Measurements from ENCODE around the gene IQCK. TPM values are rescaled to one million over a fixed set of nuclear protein-coding genes. Genes with fewer than 3 reads are reported as not detected.

IQCK gene
- total and polyA plus RNA-seq, 11 donors = 5.6 to 17.4 (median 9.0) TPM

DNA sequence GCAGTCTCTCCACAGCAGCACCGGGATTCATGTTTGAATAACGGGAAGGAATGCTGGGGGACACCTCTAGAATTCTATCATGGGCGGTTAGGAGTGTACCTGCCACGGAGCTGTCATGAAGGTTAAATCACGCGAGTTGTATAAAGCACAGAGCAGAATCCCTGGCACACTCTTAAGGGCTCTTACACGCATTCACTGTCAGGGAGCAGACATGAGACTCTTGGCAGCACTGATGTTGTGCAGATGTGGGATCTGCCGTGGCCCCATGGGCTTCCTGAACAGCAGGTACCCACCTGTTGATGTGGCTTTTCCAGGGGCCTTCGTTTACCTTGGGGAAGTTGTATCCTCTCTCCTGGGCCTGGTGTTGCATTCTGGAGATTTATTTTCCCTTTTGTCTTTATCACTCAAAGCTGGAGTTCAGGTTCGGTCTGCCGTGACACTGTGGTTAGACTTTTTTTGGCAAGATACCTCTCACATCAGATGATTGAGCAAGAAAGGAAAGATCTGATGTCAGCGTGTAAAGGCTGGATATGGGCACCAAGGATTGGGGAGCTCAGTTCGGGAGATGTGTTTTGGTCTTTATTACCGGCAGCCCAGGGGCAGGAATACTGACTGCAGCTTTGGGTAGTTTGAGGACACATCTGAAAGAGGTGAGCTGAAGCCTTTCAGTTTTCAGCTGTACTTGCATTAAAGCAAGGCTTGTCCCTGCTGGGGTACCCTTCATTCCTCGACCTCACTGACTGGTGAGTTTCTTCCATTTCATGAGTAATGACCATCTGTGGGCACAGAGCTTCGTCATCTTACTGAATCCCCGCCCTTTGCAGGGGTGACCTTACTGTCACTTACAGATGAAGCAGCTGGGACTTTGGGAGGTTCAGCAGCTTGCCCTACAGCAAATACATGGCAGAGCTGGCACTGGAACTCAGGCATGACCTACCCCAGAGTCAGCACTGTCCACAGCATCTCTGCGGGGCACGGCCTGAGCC lies 19.3 kb upstream of the IQCK start:
- no peak for TF ChIP-seq POLR2A (IDR thresholded peaks at IDR 0.05)
- TF ChIP-seq, protein P1, sequence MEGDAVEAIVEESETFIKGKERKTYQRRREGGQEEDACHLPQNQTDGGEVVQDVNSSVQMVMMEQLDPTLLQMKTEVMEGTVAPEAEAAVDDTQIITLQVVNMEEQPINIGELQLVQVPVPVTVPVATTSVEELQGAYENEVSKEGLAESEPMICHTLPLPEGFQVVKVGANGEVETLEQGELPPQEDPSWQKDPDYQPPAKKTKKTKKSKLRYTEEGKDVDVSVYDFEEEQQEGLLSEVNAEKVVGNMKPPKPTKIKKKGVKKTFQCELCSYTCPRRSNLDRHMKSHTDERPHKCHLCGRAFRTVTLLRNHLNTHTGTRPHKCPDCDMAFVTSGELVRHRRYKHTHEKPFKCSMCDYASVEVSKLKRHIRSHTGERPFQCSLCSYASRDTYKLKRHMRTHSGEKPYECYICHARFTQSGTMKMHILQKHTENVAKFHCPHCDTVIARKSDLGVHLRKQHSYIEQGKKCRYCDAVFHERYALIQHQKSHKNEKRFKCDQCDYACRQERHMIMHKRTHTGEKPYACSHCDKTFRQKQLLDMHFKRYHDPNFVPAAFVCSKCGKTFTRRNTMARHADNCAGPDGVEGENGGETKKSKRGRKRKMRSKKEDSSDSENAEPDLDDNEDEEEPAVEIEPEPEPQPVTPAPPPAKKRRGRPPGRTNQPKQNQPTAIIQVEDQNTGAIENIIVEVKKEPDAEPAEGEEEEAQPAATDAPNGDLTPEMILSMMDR (IDR thresholded peaks at IDR 0.05) = no peak
- Histone ChIP-seq H3K4me1 (peaks cover 18 to 66% (median 44%) of the 10 kb centered on the region in 12 donors), H3K36me3 (peaks cover 0 to 56% (median 37%) of the 10 kb centered on the region in 9 donors), H3K27ac (peak overlapping the region in 10 of 12 donors; percentile 6 to 92 (median 82)), H3K27me3 (no peaks in the 10 kb centered on the region), H3K4me3 (no peak overlapping the region), H3K9me3 (no peaks in the 10 kb centered on the region)
- DNase-seq (no peak), ATAC-seq (peak in 2 of 4 donors; percentile 12 to 27)
- 71 to 81% (median 79%) methylated on average over 18 to 19 of the region's 19 CpGs for WGBS, 4 donors
- intact Hi-C loops (cut with DNase I) = loop anchor here in 5 of 10 donors (5.0 to 10.0 kb wide), 5 partner anchors 54 to 186 kb away; partner anchors contain the start of gene GPRC5B (in 2 of the 5)

DNA sequence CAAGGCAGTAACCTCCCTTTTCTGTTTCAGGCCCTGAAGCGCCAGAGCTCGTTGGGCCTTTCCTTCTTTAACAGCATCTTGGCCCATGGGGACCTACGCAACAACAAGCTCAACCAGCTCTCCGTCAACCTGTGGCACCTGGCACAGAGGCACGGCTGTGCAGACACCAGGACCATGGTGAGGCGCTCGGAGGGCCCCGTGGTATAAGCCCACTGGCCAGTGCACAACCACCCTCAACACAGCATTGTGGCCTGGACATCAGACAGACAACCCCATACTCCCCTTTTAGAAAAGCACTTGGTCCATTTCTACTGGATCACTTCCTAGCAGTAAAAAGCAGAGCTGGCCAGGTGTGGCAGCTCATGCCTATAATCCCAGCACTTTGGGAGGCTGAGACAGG lies 18.6 kb upstream of the IQCK start:
- Histone ChIP-seq H3K4me1 (peaks cover 18 to 73% (median 47%) of the 10 kb centered on the region in 12 donors), H3K9me3 (no peaks in the 10 kb centered on the region), H3K36me3 (peaks cover 0 to 59% (median 43%) of the 10 kb centered on the region in 9 donors), H3K27ac (peak overlapping the region in 8 of 12 donors; percentile 17 to 83 (median 44)), H3K27me3 (no peaks in the 10 kb centered on the region), H3K4me3 (no peak overlapping the region)
- ATAC-seq = no peak
- no peak for TF ChIP-seq POLR2A (IDR thresholded peaks at IDR 0.05)
- TF ChIP-seq, protein P1 (IDR thresholded peaks at IDR 0.05) = no peak
- no peak for DNase-seq
- WGBS, 4 donors = 91 to 100% (median 97%) methylated on average over 4 to 8 of the region's 8 CpGs
- intact Hi-C loops (cut with DNase I) = loop anchor here in 5 of 10 donors (5.0 to 10.0 kb wide), 5 partner anchors 53 to 185 kb away; partner anchors contain the start of gene GPRC5B (in 2 of the 5)

DNA sequence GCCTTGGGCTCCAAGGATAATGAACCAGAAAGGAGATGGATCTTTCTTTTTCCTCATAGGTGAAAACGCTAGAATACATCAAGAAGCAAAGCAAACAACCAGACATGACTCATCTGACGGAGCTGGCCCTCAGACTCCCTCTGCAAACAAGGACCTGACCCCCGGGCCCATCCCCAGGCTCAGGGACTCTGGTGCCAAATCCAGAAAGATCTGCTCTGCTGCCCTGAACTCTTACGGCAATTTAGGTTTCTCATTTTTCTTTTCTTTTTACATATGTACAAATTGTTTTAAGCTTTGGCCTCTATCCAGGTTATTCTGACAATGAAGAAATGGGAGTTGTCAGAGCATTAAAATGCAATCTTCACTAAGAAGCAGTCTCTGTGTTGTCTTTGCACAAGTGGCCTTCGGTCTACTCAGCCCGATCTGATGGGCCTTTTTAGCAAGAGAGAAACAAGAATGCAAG lies 17.7 kb upstream of the IQCK start:
- no peak for TF ChIP-seq POLR2A (IDR thresholded peaks at IDR 0.05)
- TF ChIP-seq, protein P1 (IDR thresholded peaks at IDR 0.05) = no peak
- Histone ChIP-seq H3K27ac (peak overlapping the region in 11 of 12 donors; percentile 17 to 68 (median 49)), H3K4me1 (peaks cover 18 to 81% (median 51%) of the 10 kb centered on the region in 12 donors), H3K36me3 (peaks cover 0 to 68% (median 51%) of the 10 kb centered on the region in 9 donors), H3K27me3 (no peaks in the 10 kb centered on the region), H3K4me3 (no peak overlapping the region), H3K9me3 (no peaks in the 10 kb centered on the region)
- intact Hi-C loops (cut with DNase I) = loop anchor here in 1 of 10 donors (10.0 kb wide), 2 partner anchors 54 to 56 kb away; no protein-coding TSS in a partner anchor
- WGBS, 4 donors = 43 to 60% (median 55%) methylated on average over 6 of the region's 6 CpGs
- ATAC-seq (no peak), DNase-seq (no peak)

DNA sequence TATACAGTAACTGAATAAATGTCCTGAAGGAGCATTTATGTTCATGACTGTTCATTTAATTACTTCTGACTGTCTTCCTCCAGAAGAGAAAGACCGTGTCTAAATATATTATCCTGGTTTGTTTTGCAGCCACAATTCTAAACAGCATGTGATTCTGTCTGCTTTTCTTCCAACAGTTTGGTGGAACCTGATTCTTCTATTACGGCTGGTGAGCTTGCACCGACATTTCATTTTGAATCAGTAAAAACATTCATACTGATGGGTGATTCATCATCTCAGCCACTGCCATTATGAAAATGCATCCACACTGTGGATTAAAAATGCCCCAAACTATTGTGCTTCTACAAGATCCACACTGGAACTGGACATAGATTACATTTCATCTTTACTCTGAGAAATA lies 17.0 kb upstream of the IQCK start:
- TF ChIP-seq, protein P1 (IDR thresholded peaks at IDR 0.05) = no peak
- no peak for TF ChIP-seq POLR2A (IDR thresholded peaks at IDR 0.05)
- intact Hi-C loops (cut with DNase I) = loop anchor here in 1 of 10 donors (10.0 kb wide), 2 partner anchors 54 to 56 kb away; no protein-coding TSS in a partner anchor
- Histone ChIP-seq H3K4me3 (no peak overlapping the region), H3K27ac (peak overlapping the region in 9 of 12 donors; percentile 14 to 68 (median 38)), H3K4me1 (peaks cover 14 to 82% (median 46%) of the 10 kb centered on the region in 12 donors), H3K36me3 (peaks cover 0 to 76% (median 58%) of the 10 kb centered on the region in 9 donors), H3K9me3 (no peaks in the 10 kb centered on the region), H3K27me3 (no peaks in the 10 kb centered on the region)
- WGBS, 4 donors = 82 to 93% (median 83%) methylated on average over 3 of the region's 3 CpGs
- DNase-seq (no peak), ATAC-seq (no peak)

All from heart left ventricle (tissue), 16 donors.